Activated T-helper 2 cell treated with anti-CD3 and anti-CD28 coated beads, Interferon-gamma antibody, Interleukin-2, Interleukin-4, amounts not matched to agents 10 μg/mL and 5 μg/mL and 100 μg/mL, durations not matched to agents 14 hours and 24 hours and 36 hours (primary cell): Measurements from ENCODE around the gene FAM219B. TPM values are rescaled to one million over a fixed set of nuclear protein-coding genes. Genes with fewer than 3 reads are reported as not detected.

Experiments used
- DNase-seq: peaks from one replicate; pipeline ENCODE4 v3.0.0; 2021; ENCODE audit warnings: low spot score
- H3K27ac Mint-ChIP-seq: one replicate; pipeline ENCODE4 v1.8.0; 2021; ENCODE audit warnings: mixed read lengths
- H3K27me3 Mint-ChIP-seq: one replicate; pipeline ENCODE4 v1.8.0; 2021; ENCODE audit warnings: low read depth, mixed read lengths
- H3K36me3 Mint-ChIP-seq: one replicate; pipeline ENCODE4 v1.8.0; 2021; ENCODE audit warnings: low read depth, mixed read lengths
- H3K4me1 Mint-ChIP-seq: one replicate; pipeline ENCODE4 v1.8.0; 2021; ENCODE audit warnings: low read depth, mixed read lengths
- H3K4me3 Mint-ChIP-seq: one replicate; pipeline ENCODE4 v1.8.0; 2021; ENCODE audit warnings: low read depth, mild to moderate bottlenecking, moderate library complexity, mixed read lengths
- H3K9me3 Mint-ChIP-seq: one replicate; pipeline ENCODE4 v1.8.0; 2021; ENCODE audit warnings: mixed read lengths
- intact Hi-C: fragments of 100-400 bp; cut with micrococcal nuclease; formaldehyde crosslinking; loops from one replicate; pipeline ENCODE4 v1.15.1; 2023
- total RNA-seq: library from RNA; stranded (reverse); gene quantifications from 2 replicates; pipeline ENCODE4 v1.2.3, GENCODE V29; 2022

FAM219B gene
- total RNA-seq, 1 donor from 2014 or later: 82.1 TPM

- Mint-ChIP-seq H3K27me3 (no peaks in the 10 kb centered on the region), H3K4me1 (peaks cover 9% of the 10 kb centered on the region), H3K36me3 (peaks cover 55% of the 10 kb centered on the region), H3K4me3 (no peak overlapping the region), H3K9me3 (no peaks in the 10 kb centered on the region), H3K27ac (no peak overlapping the region)
- no peak for DNase-seq
- intact Hi-C loops: no loop called here
These were observed 56.3 kb downstream of the FAM219B start for GRCh38 chr15:74850393-74850792.

Other genes with a start within 250 kb of the FAM219B start
- gene EDC3, start 210.8 kb downstream of the FAM219B start, total RNA-seq: 49.3 and 54.8 TPM in 2 replicates
- gene CYP1A1, start 181.3 kb downstream of the FAM219B start, total RNA-seq: 0.37 and 0.48 TPM in 2 replicates
- not detected in 2 replicates for gene CYP1A2, start 158.0 kb downstream of the FAM219B start, total RNA-seq
- 261 and 266 TPM in 2 replicates for gene CSK, start 124.8 kb downstream of the FAM219B start, total RNA-seq
- 0.32 TPM in 1 of 2 replicates, not detected in the other for gene LMAN1L, start 94.0 kb downstream of the FAM219B start, total RNA-seq
- gene CPLX3, start 80.2 kb downstream of the FAM219B start, total RNA-seq: 0.16 TPM in 1 of 2 replicates, not detected in the other
- gene ULK3, start 63.7 kb downstream of the FAM219B start, total RNA-seq: 45.5 and 47.7 TPM in 2 replicates
- 85.0 and 90.6 TPM in 2 replicates for gene SCAMP2, start 33.5 kb downstream of the FAM219B start, total RNA-seq
- gene MPI, start 16.8 kb downstream of the FAM219B start, total RNA-seq: 66.3 and 71.6 TPM in 2 replicates
- 311 and 333 TPM in 2 replicates for gene COX5A, start 31.2 kb upstream of the FAM219B start, total RNA-seq
- gene RPP25, start 49.9 kb upstream of the FAM219B start, total RNA-seq: 13.1 and 14.2 TPM in 2 replicates
- 0.89 and 0.99 TPM in 2 replicates for gene SCAMP5, start 88.7 kb upstream of the FAM219B start, total RNA-seq
- 28.4 and 31.0 TPM in 2 replicates for gene PPCDC, start 116.7 kb upstream of the FAM219B start, total RNA-seq